K562 treated with DMSO at 1 percent for 12 hours (cell line): Measurements from ENCODE around the gene ZBTB42. TPM values are rescaled to one million over a fixed set of nuclear protein-coding genes. Genes with fewer than 3 reads are reported as not detected.

Experiments
- total RNA-seq: library from RNA; unstranded; fragments of 300-600 nt; gene quantifications from 2 replicates; pipeline ENCODE4 v1.2.3, GENCODE V29; 2022; ENCODE audit not compliant: insufficient read depth

ZBTB42 gene
- 4.5 and 7.4 TPM in 2 replicates for total RNA-seq

GRCh38 chr14:104800771-104801519 lies at the start of gene ZBTB42:
TSS of gene ZBTB42 (plus strand) at chr14:104801101. CDS start at chr14:104801198, 97 bp downstream.

GRCh38 chr14:104752735-104753527 lies 48.0 kb upstream of the ZBTB42 start, which contains the start of gene SIVA1:
TSS of gene SIVA1 (plus strand) at chr14:104753147. CDS start at chr14:104753202, 55 bp downstream.

DNA sequence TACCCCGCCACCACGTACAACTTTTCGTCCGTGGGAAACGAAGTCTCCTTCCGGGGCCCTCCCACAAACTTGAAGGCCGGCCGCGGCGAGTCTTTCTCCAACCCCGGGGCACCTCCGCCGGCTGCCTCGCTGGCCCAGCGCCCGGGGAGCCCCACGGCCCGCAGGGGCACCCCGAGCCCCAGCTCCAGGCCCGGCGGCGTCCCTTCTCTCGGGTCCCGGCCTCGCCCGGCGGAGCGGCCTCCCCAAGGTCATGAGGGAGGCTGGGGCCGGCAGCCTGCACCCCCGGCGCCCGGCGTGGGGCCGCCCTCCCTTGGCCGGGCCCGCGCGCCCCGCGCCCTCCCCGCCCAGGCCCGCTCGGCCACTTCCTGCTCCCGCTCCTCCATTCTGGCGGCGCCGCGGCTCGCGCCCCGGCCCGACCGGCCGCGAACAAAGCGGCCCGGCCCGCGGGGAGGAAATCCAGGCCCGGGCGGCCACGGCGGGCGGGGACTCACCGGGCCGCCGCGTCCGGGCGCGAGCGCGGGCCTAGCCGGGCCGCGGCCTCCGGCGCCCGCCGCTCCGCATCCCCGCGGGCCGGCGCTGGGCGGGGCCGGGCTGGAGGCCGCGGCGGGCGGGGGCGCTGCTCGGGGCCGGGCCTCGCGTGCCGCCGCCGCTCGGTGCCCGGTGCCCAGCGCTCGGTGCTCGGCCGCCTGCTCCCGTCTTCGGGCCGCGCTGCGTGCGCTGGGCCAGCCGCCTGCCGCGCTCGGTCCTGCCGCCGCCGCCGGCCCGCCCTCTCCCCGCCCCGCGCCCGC lies 5.7 kb upstream of the ZBTB42 start, which contains the start of gene AKT1:
TSS of gene AKT1 (minus strand) at position 756 of the 788 bp plus-strand sequence. CDS start 3,105 bp downstream, outside the sequence.

Other genes starting within 250 kb of the ZBTB42 start
- not detected in 2 replicates for gene C14orf180, start 221.3 kb upstream of the ZBTB42 start, total RNA-seq
- gene TMEM179, start 196.3 kb upstream of the ZBTB42 start, total RNA-seq: not detected in 2 replicates
- 12.3 and 14.8 TPM in 2 replicates for gene INF2, start 111.5 kb upstream of the ZBTB42 start, total RNA-seq
- 13.5 and 15.8 TPM in 2 replicates for gene ADSS1, start 76.9 kb upstream of the ZBTB42 start, total RNA-seq
- gene SIVA1, start 48.0 kb upstream of the ZBTB42 start, total RNA-seq: 106 and 187 TPM in 2 replicates
- 70.0 and 124 TPM in 2 replicates for gene AKT1, start 5.4 kb upstream of the ZBTB42 start, total RNA-seq
- gene CEP170B, start 64.2 kb downstream of the ZBTB42 start, total RNA-seq: 2.6 and 8.0 TPM in 2 replicates
- not detected in 2 replicates for gene PLD4, start 123.8 kb downstream of the ZBTB42 start, total RNA-seq
- gene AHNAK2, start 177.3 kb downstream of the ZBTB42 start, total RNA-seq: 0.14 TPM in 1 of 2 replicates, not detected in the other
- 2.0 and 2.4 TPM in 2 replicates for gene CLBA1, start 184.7 kb downstream of the ZBTB42 start, total RNA-seq
- 31.9 and 41.7 TPM in 2 replicates for gene CDCA4, start 220.0 kb downstream of the ZBTB42 start, total RNA-seq